Activated CD4-positive, alpha-beta T cell treated with anti-CD3 and anti-CD28 coated beads, Interleukin-2, amount 50 U/mL, for 48 hours (primary cell): ENCODE measurements around the gene PAIP1.
A peak's percentile ranks its signal among the peaks of the same experiment; 100 is the strongest.
"Not testable (repeated sequence)": the region's sequence is repeated elsewhere in the genome, so short reads cannot be mapped to it uniquely, and the experiment has no call there.

Experiments used
- DNase-seq, 2 experiments: peaks; one replicate each; pipeline ENCODE4 v3.0.0-alpha.2; 2020

PAIP1 gene

GRCh38 chr5:43514816-43515677 is 41.8 kb downstream of the PAIP1 start, which contains the start of gene C5orf34:
TSS of gene C5orf34 (minus strand) at chr5:43515148. CDS start at chr5:43509339, 5,809 bp downstream.
- DNase-seq: peak; percentile 97 to 99

DNA sequence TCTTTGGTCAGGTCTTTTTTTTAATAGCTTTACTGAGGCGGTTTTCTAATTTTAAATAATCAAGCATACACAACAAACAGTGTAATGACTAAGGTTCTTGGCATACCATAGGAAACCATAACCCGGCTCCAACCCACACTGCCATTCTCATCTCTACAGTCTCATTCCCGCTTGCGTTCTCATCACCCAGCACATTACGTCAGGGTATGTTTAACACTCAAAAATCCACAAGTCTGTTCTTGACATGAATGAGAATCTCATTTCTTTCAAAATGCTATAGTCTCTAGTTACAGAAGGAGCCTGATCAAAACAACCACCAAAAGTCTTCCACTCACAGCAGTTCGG is 42.4 kb downstream of the PAIP1 start:
- peak in 1 of 2 experiments; percentile 59 for DNase-seq

DNA sequence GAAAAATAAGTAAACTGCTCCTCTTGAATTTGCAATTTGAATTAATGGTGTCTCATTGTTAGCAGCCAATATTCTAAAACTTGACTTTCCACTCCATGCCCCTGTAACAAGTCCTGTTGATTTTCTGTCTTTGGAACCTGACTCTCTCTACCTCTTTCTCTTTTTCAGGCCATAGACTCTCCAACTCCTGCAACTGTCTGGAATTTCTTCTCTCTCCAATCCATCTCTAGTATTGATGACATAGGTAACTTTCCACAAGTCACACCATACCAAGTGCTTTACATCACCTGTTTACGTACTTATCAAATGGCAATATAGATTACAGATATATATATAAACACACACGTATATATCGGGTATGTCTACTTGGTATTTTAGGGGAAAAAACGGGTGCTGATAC is 42.9 kb downstream of the PAIP1 start:
- DNase-seq: no peak

DNA sequence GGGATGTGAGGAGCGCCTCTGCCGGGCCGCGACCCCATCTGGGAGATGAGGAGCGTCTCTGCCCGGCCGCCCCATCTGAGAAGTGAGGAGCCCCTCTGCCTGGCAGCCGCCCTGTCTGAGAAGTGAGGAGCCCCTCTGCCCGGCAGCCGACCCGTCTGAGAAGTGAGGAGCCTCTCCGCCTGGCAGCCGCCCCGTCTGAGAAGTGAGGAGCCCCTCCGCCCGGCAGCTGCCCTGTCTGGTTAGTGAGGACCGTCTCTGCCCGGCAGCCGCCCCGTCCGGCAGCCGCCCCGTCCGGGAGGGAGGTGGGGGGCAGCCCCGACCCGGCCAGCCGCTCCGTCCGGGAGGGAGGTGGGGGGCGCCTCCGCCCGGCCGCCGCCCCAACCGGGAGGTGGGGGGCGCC is 45.8 kb downstream of the PAIP1 start:
- DNase-seq: not testable (repeated sequence)

- no peak for DNase-seq
Measured at GRCh38 chr5:43498581-43498980, 58.3 kb downstream of the PAIP1 start.

DNA sequence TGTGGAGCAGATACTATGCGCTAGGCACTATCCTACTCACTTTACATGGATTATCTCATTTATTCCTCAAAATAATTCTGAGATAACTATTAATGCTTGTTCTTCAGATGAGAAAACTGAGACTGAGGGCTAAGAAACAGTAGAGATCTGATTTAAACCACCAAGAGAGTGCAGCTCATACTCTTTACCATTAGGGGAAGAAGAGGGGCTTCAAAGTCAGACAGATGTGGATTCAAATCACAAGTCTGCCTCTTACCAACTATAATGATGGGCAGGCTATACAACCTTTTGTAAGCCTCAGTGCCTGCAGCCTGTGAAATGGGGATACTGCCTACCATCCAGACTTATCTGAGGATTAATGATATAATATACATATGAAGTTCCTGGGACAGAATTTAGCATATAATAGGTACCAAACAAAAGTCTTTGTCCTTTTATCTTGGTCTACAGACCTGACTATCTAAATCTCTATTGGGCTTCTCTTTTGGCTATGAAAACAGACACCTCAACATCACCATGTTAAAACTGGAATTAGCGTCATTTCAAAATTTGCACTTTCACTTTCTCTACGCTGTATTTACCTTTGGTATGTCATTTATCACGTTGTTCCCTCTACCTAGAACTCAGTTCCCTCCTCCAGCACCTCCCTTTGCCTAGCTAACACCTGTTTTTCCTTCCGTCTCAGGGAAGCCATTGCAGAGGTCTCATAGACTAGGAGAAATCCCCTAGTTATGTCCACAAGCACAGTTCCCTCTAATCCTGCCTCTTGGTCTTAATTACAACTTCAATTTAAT is 59.4 kb downstream of the PAIP1 start:
- no peak for DNase-seq

GRCh38 chr5:43491326-43491725 is 65.6 kb downstream of the PAIP1 start:
- no peak for DNase-seq

GRCh38 chr5:43486353-43486752 is 70.5 kb downstream of the PAIP1 start:
- no peak for DNase-seq

DNA sequence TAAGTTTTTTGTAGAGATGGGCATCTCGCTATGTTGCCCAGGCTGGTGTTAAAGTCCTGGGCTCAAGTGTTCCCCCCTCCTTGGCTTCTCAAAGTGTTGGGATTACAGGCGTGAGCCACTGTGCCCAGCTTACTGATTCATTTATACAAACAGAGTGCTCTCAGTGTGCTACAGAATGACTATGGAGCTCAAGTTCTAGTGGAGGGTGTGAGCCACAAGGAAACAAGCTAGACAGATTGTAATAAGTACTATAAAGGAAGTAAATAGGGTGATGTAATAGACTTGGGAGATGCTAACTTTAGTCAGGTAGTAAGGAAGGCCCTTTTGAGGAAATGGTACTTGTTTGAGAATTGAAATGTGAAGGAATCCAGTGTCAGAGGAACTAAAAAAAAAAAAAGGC is 71.5 kb downstream of the PAIP1 start:
- peak in 1 of 2 experiments; percentile 22 for DNase-seq

DNA sequence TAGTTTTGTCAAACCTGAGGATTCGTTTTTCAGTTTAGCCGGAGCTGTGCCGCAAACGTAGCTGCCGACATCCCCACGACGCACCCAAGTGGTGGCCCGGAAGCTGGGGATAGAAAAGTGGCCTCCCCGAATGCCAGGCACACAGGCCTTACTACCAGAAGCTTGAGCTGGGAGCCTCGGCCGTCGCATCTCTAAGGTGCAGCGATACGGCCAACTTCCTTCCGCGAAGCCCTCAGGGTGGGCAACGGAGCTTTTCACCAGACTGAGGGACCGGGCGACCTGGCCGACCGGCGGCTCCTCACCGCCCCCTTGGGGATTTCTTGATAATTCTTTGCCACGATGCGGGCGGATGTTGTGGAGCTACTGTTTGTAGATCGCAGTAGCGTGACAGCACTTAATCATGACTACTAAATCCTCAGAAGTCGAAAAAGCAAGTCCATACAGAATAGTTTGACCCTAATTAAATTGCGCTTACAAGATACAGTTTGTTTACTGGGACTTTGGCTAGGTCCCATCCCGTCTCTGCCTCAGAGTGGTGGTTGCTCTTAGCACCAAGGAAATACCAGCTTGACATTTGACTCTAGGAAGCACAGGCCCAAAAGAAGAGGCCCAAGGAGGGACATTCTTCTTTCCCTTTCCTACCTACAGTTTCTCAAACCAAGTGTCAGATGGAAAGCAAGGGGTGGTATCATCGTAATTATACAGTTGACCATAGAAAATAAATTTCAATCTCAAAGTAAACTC is 72.6 kb downstream of the PAIP1 start:
- DNase-seq: peak; percentile 85 to 88

DNA sequence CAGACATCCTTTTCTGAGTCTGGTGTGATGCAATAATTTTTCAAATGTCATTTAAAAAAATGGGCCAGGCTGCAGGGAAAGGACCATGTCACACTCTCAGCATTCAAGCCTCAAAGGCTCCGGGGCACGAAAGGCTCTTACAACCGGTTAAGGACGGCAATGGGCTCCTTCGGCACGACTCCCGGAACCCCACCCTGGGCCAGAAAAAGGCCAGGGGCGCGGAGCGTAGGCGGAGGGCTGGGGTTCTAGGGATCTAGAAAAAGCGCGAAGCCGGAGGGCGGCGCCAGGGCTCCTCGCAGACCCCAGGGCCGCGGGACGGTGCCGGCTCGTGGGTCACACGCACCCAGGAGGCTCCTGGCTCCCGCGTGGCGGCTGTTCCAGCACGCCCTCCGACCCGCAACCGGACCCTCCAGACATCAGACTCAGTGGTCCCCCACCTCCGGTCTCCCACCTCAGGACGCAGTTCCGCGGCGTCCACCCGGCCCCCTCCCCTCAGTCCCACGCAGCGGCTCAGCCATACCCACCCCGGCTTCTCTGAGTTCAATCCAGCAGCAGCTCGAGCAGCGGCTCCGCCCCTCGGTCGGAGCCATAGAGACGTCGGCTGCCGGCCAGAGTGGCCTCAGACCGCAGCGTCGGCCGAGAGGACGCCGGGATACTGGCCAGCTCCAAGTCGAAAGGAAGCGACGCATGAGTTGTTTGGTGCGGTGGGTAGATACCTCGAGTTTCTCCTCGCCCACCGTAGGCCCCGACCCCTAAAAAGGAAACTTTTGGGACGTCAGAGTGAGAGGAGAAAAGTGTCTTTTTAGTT is 73.4 kb downstream of the PAIP1 start, which contains the start of gene TMEM267:
Gene TMEM267 (minus strand): TSS at position 568 of the 808 bp plus-strand sequence. CDS start 29,896 bp downstream, outside the sequence.
- peak; percentile 83 to 87 for DNase-seq

- no peak for DNase-seq
Measured at GRCh38 chr5:43482490-43483297, 74.2 kb downstream of the PAIP1 start.
